Heart left ventricle (tissue), 13 donors: Measurements from ENCODE around the gene RPP21.

Experiments
- CTCF ChIP-seq, 12 donors: fragments of 200-600 bp; sonication (generic) in 4 of 12; IDR thresholded peaks; one replicate each; pipeline versions ENCODE4 v1.5.0 to v1.8.0; 2018 to 2022; ENCODE audit warnings: antibody characterized with exemption in 12 of 12, mild to moderate bottlenecking in 5 of 12
- POLR2A ChIP-seq, 2 donors: fragments of 450-650 bp; IDR thresholded peaks; one replicate each; pipeline ENCODE4 v1.6.1; 2017; ENCODE audit warnings: antibody characterized with exemption in 2 of 2, mild to moderate bottlenecking in 2 of 2, moderate library complexity in 2 of 2
- donor health status: ischemic (EF 13 %, LVEDD 7.1; RV severe dilation, severe dysfunction).
- donor health status: DM: no; HTN: yes; CAD: no.
- donor health status: DM: no; HTN: no; CAD: no.
- donor health status: ischemic (EF 25% LVEDD 6.9; RV normal size, moderate dysfunction).
- donor health status: ischemic (EF 25% LVEDD 5.7; RV mildly dilated, moderate dysfunction).
- donor health status: ischemic (EF 35%, LVEDD 5.7; RV mildly dilated, moderate dysfunction).
- donor health status: nonischemic (EF 11% LVEDD 7.7; RV severe dilation, severe dysfunction).
- donor health status: DM: yes; HTN: yes; CAD: no.
- donor health status: PGD.
- donor health status: ischemic (EF 29% LVEDD 5.4; RV normal size, mild dysfunction).
- donor health status: nonischemic (EF 23%, LVEDD 6.1; RV moderate dilation, normal function).

- TF ChIP-seq CTCF (IDR thresholded peaks at IDR 0.05) (no peak), POLR2A (IDR thresholded peaks at IDR 0.05) (no peak)
Measured at GRCh38 chr6:30311671-30312070, 33.3 kb upstream of the RPP21 start.
